ENCODE measurements around the gene ZNF282. TPM values are rescaled to one million over a fixed set of nuclear protein-coding genes. Genes with fewer than 3 reads are reported as not detected.

ZNF282 gene
- total RNA-seq, 4 donors from 2014 or later: 16.8 to 24.1 (median 23.0) TPM

DNA sequence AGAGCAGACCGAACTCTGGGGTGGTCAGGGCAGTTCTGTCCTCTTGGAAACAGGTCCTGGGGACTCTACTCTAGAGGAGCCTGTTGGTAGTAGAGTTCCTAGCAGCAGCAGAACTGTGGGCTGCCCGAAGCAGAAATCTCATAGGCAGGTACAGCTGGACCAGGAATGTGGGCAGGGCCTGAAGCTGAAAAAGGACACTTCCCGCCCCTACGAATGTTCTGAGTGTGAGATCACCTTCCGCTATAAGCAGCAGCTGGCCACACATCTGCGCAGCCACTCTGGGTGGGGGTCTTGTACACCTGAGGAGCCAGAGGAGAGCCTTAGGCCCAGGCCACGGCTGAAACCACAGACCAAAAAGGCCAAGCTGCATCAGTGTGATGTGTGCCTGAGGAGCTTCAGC lies 58.3 kb downstream of the ZNF282 start:
- no peak for DNase-seq
- H3K36me3 ChIP-seq: peaks cover 0 to 56% of the 10 kb centered on the region in 2 donors

DNA sequence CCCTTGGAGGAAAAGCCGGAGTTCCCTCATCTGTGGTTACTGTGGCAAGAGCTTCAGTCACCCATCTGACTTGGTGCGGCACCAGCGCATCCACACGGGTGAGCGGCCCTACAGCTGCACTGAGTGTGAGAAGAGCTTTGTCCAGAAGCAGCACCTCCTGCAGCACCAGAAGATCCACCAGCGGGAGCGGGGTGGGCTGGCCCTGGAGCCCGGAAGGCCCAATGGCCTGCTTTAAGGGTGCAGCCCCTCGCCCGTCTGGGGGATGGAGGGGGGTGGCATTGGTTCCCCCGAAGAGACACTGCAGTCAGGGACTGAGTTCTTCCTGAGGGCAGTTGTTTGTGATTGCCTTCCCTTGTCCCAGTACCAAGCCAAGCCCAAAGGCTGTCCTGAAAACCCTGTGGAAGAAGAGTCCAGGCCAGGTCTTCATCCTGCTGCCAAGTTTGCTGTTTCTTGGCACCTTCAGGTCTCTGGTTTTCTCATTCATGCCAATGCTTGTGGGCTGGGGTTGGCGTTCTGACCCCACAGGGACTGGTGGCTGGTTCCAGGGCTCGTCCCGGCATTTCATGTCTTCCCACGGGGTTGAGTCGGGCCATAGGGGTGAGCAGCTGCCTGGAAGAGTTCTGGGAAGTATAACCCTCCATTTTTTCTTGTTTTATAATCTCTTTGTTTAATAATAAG lies 59.0 kb downstream of the ZNF282 start:
- intact Hi-C loops (cut with DNase I; ENCODE audit: low total_unique reads) (no loop called here), in situ Hi-C loops (cut with MboI; ENCODE audit: low sequenced_read_pairs in 4 of 4) (loop anchor here in 1 of 4 donors (25.0 kb wide), 1 partner anchor 233 kb away; the partner anchor contains the start of gene ZNF746)
- TF ChIP-seq POLR2A (IDR thresholded peaks at IDR 0.05): no peak
- TF ChIP-seq, protein P1, sequence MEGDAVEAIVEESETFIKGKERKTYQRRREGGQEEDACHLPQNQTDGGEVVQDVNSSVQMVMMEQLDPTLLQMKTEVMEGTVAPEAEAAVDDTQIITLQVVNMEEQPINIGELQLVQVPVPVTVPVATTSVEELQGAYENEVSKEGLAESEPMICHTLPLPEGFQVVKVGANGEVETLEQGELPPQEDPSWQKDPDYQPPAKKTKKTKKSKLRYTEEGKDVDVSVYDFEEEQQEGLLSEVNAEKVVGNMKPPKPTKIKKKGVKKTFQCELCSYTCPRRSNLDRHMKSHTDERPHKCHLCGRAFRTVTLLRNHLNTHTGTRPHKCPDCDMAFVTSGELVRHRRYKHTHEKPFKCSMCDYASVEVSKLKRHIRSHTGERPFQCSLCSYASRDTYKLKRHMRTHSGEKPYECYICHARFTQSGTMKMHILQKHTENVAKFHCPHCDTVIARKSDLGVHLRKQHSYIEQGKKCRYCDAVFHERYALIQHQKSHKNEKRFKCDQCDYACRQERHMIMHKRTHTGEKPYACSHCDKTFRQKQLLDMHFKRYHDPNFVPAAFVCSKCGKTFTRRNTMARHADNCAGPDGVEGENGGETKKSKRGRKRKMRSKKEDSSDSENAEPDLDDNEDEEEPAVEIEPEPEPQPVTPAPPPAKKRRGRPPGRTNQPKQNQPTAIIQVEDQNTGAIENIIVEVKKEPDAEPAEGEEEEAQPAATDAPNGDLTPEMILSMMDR (IDR thresholded peaks at IDR 0.05 in 4 of 5, conservative IDR thresholded peaks at IDR 0.05 in 1 of 5): no peak
- Histone ChIP-seq H3K4me3 (no peak overlapping the region), H3K36me3 (peaks cover 0 to 56% of the 10 kb centered on the region in 2 donors), H3K9me3 (no peaks in the 10 kb centered on the region), H3K27ac (peak overlapping the region in 3 of 4 donors; percentile 1 to 82 (median 54)), H3K4me1 (peaks cover 4 to 36% of the 10 kb centered on the region in 2 donors), H3K27me3 (no peaks in the 10 kb centered on the region)
- DNase-seq: peak; percentile 35 to 44
- ATAC-seq: peak; percentile 34 to 66

More for the DNA sequence above, 58.3 kb downstream of the ZNF282 start:
- in situ Hi-C loops (cut with MboI; ENCODE audit: low sequenced_read_pairs in 4 of 4) (loop anchor here in 1 of 4 donors (25.0 kb wide), 1 partner anchor 234 kb away; the partner anchor contains the start of gene ZNF746), intact Hi-C loops (cut with DNase I; ENCODE audit: low total_unique reads) (no loop called here)
- no peak for TF ChIP-seq POLR2A (IDR thresholded peaks at IDR 0.05)
- TF ChIP-seq, protein P1 (IDR thresholded peaks at IDR 0.05 in 4 of 5, conservative IDR thresholded peaks at IDR 0.05 in 1 of 5): no peak
- no peaks in the 10 kb centered on the region for H3K27me3 ChIP-seq
- H3K4me1 ChIP-seq: peaks cover 4 to 36% of the 10 kb centered on the region in 2 donors
- peak overlapping the region in 2 of 4 donors; percentile 54 to 82 for H3K27ac ChIP-seq
- H3K9me3 ChIP-seq: no peaks in the 10 kb centered on the region
- ATAC-seq: no peak
- H3K4me3 ChIP-seq: no peak overlapping the region

DNA sequence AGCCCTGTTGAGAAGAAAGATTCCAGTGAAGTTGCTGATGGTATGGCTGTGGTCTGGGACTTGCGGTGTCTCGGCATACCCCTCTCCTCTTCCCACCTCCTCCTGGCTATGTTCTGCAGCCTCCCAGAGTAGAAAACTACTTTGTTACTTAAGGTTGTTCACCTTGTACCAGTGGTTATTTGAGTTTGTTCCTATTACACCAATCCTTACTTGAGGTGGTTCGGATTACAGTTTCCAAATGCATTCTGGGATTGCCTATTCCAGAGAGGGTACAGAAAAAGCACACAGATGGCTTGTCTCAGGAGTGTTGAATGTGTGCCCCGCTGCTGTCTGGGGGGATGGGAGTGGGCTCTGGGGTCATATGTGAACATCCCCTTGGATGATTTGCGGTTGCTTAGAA lies 59.8 kb downstream of the ZNF282 start:
- ATAC-seq (peak; percentile 79 to 86), DNase-seq (no peak)
- Histone ChIP-seq H3K9me3 (no peaks in the 10 kb centered on the region), H3K4me1 (peaks cover 4 to 36% of the 10 kb centered on the region in 2 donors), H3K27me3 (no peaks in the 10 kb centered on the region), H3K4me3 (no peak overlapping the region), H3K27ac (peak overlapping the region in 3 of 4 donors; percentile 1 to 82 (median 54)), H3K36me3 (peaks cover 0 to 55% of the 10 kb centered on the region in 2 donors)
- intact Hi-C loops (cut with DNase I; ENCODE audit: low total_unique reads): no loop called here
- in situ Hi-C loops (cut with MboI; ENCODE audit: low sequenced_read_pairs in 4 of 4): loop anchor here in 1 of 4 donors (25.0 kb wide), 1 partner anchor 232 kb away; the partner anchor contains the start of gene ZNF746
- TF ChIP-seq, protein P1 (IDR thresholded peaks at IDR 0.05 in 4 of 5, conservative IDR thresholded peaks at IDR 0.05 in 1 of 5): no peak
- TF ChIP-seq POLR2A (IDR thresholded peaks at IDR 0.05): no peak

DNA sequence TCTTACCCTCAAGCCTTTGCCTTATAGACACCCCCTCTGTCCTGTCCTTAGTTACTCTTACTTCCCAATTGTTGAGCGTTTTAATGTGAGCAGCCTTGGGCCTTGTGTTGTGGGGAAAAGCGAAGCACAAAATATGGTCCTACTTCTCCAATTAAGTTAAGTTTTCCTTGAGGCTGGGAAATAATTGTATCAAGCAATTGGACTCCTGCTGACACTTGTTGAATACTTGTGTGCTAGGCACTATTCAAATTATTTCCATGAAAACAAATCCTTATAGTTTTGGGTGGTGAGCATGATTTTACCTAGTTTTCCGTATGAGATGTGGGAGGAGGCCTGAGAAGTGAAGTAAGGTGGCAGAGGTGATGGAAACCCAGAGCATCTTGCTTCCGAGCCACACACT lies 61.2 kb downstream of the ZNF282 start:
- H3K9me3 ChIP-seq: no peaks in the 10 kb centered on the region
- in situ Hi-C loops (cut with MboI; ENCODE audit: low sequenced_read_pairs in 4 of 4): loop anchor here in 1 of 4 donors (25.0 kb wide), 1 partner anchor 231 kb away; the partner anchor contains the start of gene ZNF746
- peaks cover 0 to 41% of the 10 kb centered on the region in 2 donors for H3K36me3 ChIP-seq
- peaks cover 9 to 42% of the 10 kb centered on the region in 2 donors for H3K4me1 ChIP-seq
- intact Hi-C loops (cut with DNase I; ENCODE audit: low total_unique reads): no loop called here
- TF ChIP-seq, protein P1 (IDR thresholded peaks at IDR 0.05 in 4 of 5, conservative IDR thresholded peaks at IDR 0.05 in 1 of 5): no peak
- no peak for TF ChIP-seq POLR2A (IDR thresholded peaks at IDR 0.05)
- H3K27me3 ChIP-seq: no peaks in the 10 kb centered on the region
- ATAC-seq: no peak
- H3K27ac ChIP-seq: peak overlapping the region in 1 of 4 donors; percentile 82
- no peak overlapping the region for H3K4me3 ChIP-seq
- DNase-seq: no peak

Measured in gastrocnemius medialis (tissue), 4 donors.